GM19455 (cell line): ENCODE results near the gene ALDH16A1.

Experiments
- ATAC-seq: cut with Tn5 transposase; IDR thresholded peaks from one replicate; pipeline ENCODE4 v1.9.1; 2021; ENCODE audit not compliant: unreplicated experiment

ALDH16A1 gene

GRCh38 chr19:49487277-49488045 lies 34.4 kb downstream of the ALDH16A1 start, which contains the start of gene RPL13A:
Gene RPL13A (plus strand): TSS chr19:49487608. CDS start chr19:49487630, 22 bp downstream.
- ATAC-seq: peak; percentile 81

GRCh38 chr19:49488046-49488862 lies 35.2 kb downstream of the ALDH16A1 start:
- ATAC-seq: no peak

GRCh38 chr19:49488863-49489537 lies 36.0 kb downstream of the ALDH16A1 start:
- ATAC-seq: no peak

- ATAC-seq: no peak
These were observed 36.7 kb downstream of the ALDH16A1 start for GRCh38 chr19:49489601-49490167.

GRCh38 chr19:49490287-49491029 lies 37.4 kb downstream of the ALDH16A1 start:
- ATAC-seq: no peak

- ATAC-seq: no peak
These were observed 38.2 kb downstream of the ALDH16A1 start for GRCh38 chr19:49491030-49491803.

- ATAC-seq: no peak
These were observed 39.0 kb downstream of the ALDH16A1 start for GRCh38 chr19:49491804-49492572.

- no peak for ATAC-seq
These were observed 39.8 kb downstream of the ALDH16A1 start for GRCh38 chr19:49492573-49493405.

GRCh38 chr19:49496574-49497008 lies 43.6 kb downstream of the ALDH16A1 start:
- ATAC-seq: no peak

- ATAC-seq: no peak
These were observed 44.2 kb downstream of the ALDH16A1 start for GRCh38 chr19:49497047-49497788.

- ATAC-seq: no peak
These were observed 44.7 kb downstream of the ALDH16A1 start for GRCh38 chr19:49497789-49498103.

- ATAC-seq: no peak
These were observed 45.5 kb downstream of the ALDH16A1 start for GRCh38 chr19:49498475-49498874.

GRCh38 chr19:49499030-49499670 lies 46.1 kb downstream of the ALDH16A1 start:
- no peak for ATAC-seq

- no peak for ATAC-seq
These were observed 50.0 kb downstream of the ALDH16A1 start for GRCh38 chr19:49502866-49503581.

GRCh38 chr19:49503582-49503962 lies 50.5 kb downstream of the ALDH16A1 start:
- ATAC-seq: no peak

GRCh38 chr19:49506575-49507105 lies 53.6 kb downstream of the ALDH16A1 start:
- no peak for ATAC-seq
